Spleen (tissue), 11 donors: ENCODE measurements around the gene UNC79. TPM values are rescaled to one million over a fixed set of nuclear protein-coding genes. Genes with fewer than 3 reads are reported as not detected.

ENCODE experiments used
- DNase-seq: peaks from one replicate; pipeline ENCODE4 v3.0.0-alpha.2; 2020
- H3K27ac ChIP-seq, 8 donors: fragments of 200-600 bp; sonication (generic) in 7 of 8; 1 replicate in 4 of 8; 2 replicates in 4 of 8; pipeline versions ENCODE4 v1.5.0 to v1.8.0; 2016 to 2021; ENCODE audit warnings: inconsistent platforms in 4 of 8, mild to moderate bottlenecking in 4 of 8, moderate library complexity in 1 of 8
- H3K27me3 ChIP-seq, 7 donors: fragments of 200-600 bp; sonication (generic) in 6 of 7; replicated peaks in 1 of 7; 1 replicate in 4 of 7; 2 replicates in 3 of 7; pipeline versions ENCODE4 v1.5.0 to v1.8.0; 2016 to 2021; ENCODE audit warnings: inconsistent platforms in 3 of 7, mild to moderate bottlenecking in 1 of 7
- H3K36me3 ChIP-seq, 6 donors: fragments of 200-600 bp; sonication (generic) in 5 of 6; 1 replicate in 4 of 6; 2 replicates in 2 of 6; pipeline versions ENCODE4 v1.5.0 to v1.8.0; 2016 to 2021; ENCODE audit warnings: inconsistent platforms in 2 of 6
- H3K4me1 ChIP-seq, 6 donors: fragments of 200-600 bp; sonication (generic) in 5 of 6; 1 replicate in 3 of 6; 2 replicates in 3 of 6; pipeline versions ENCODE4 v1.5.0 to v1.8.0; 2016 to 2021; ENCODE audit warnings: inconsistent platforms in 3 of 6
- H3K4me3 ChIP-seq, 8 donors: fragments of 200-600 bp; sonication (generic) in 7 of 8; 1 replicate in 4 of 8; 2 replicates in 4 of 8; pipeline versions ENCODE4 v1.5.0 to v1.8.0; 2016 to 2021; ENCODE audit warnings: inconsistent platforms in 4 of 8, mild to moderate bottlenecking in 4 of 8, moderate library complexity in 2 of 8
- H3K9me3 ChIP-seq, 8 donors: fragments of 200-600 bp; sonication (generic) in 7 of 8; 1 replicate in 4 of 8; 2 replicates in 4 of 8; pipeline versions ENCODE4 v1.5.0 to v1.8.0; 2016 to 2021; ENCODE audit warnings: inconsistent platforms in 4 of 8
- CTCF ChIP-seq, 11 experiments: fragments of 200-600 bp in 7 of 11; fragments of 450-650 bp in 4 of 11; sonication (generic) in 4 of 11; IDR thresholded peaks in 8 of 11; conservative IDR thresholded peaks in 3 of 11; 1 replicate in 7 of 11; 2 replicates in 4 of 11; pipeline versions ENCODE4 v1.4.0 to v1.8.0; 2016 to 2021; ENCODE audit warnings: antibody characterized with exemption in 11 of 11, inconsistent platforms in 4 of 11, mild to moderate bottlenecking in 1 of 11
- POLR2A ChIP-seq, 3 donors: fragments of 450-650 bp; IDR thresholded peaks; one replicate each; pipeline ENCODE4 v1.5.1; 2017; ENCODE audit warnings: antibody characterized with exemption in 3 of 3, mild to moderate bottlenecking in 1 of 3
- POLR2AphosphoS5 ChIP-seq, 3 donors: sonication (generic); formaldehyde crosslinking; IDR thresholded peaks; one replicate each; pipeline ENCODE4 v1.5.1; 2017; ENCODE audit warnings: antibody characterized with exemption in 3 of 3
- WGBS, 5 donors: extraction: QIAGEN DNeasy Blood & Tissue Kit in 3 of 5; methylation state at CpG; one replicate each; pipeline versions ENCODE4 v1.1.5 to v1.1.7; 2013 to 2018; 5-methylcytosine and 5-hydroxymethylcytosine counted together
- intact Hi-C: fragments of 100-400 bp; cut with DNase I; formaldehyde crosslinking; loops from one replicate; pipeline ENCODE4 v1.15.0; 2023; ENCODE audit warnings: low total_unique reads
- polyA plus RNA-seq, 3 donors: library from polyadenylated mRNA; stranded (reverse); fragments of 200-250 nt; gene quantifications; one replicate each; pipeline ENCODE4 v1.2.1, GENCODE V29; 2013
- total RNA-seq, 7 donors: library from RNA; depleted of rRNA in 3 of 7; stranded (reverse); fragments of >200 nt in 3 of 7; fragmentation: NEBNext Ultra II Directional in 4 of 7; extraction: Animal tissue kit (Norgen Biotek cat#: 25700) in 4 of 7; gene quantifications; one replicate each; pipeline versions ENCODE4 v1.1.0 to v1.2.1, GENCODE V29; 2016 to 2021
- donor health status: healthy with polysubstance abuse.
- donor health status: DM: no; HTN: no; CAD: no; lungs with moderate emphysema.
- donor health status: DM: no; HTN: no; CAD: no.
- donor health status: Bipolar disorder and iron deficiency.
- donor health status: healthy.
- donor health status: DM: no; HTN: no; CAD: no.
- donor health status: DM: yes; HTN: yes; CAD: no.

UNC79 gene
- total and polyA plus RNA-seq, 10 donors: 0.03 to 0.24 (median 0.08) TPM; not detected in 2

GRCh38 chr14:93688239-93688666 lies 257.5 kb downstream of the UNC79 start:
- DNase-seq: no peak
- intact Hi-C loops: no loop called here
- Histone ChIP-seq H3K4me1 (no peaks in the 10 kb centered on the region), H3K36me3 (no peaks in the 10 kb centered on the region), H3K4me3 (no peak overlapping the region), H3K9me3 (no peaks in the 10 kb centered on the region), H3K27ac (no peak overlapping the region), H3K27me3 (peaks cover 0 to 43% (median 0%) of the 10 kb centered on the region in 7 donors)
- no peak for TF ChIP-seq POLR2AphosphoS5 (IDR thresholded peaks at IDR 0.05)
- TF ChIP-seq POLR2A (IDR thresholded peaks at IDR 0.05): no peak
- TF ChIP-seq CTCF (IDR thresholded peaks at IDR 0.05 in 8 of 11, conservative IDR thresholded peaks at IDR 0.05 in 3 of 11): no peak
- WGBS, 5 donors: 29 to 43% (median 33%) methylated on average over 5 of the region's 5 CpGs

- TF ChIP-seq POLR2AphosphoS5 (IDR thresholded peaks at IDR 0.05) (no peak), POLR2A (IDR thresholded peaks at IDR 0.05) (no peak), CTCF (IDR thresholded peaks at IDR 0.05 in 8 of 11, conservative IDR thresholded peaks at IDR 0.05 in 3 of 11) (no peak)
- DNase-seq: no peak
- H3K4me3 ChIP-seq: no peak overlapping the region
- no peaks in the 10 kb centered on the region for H3K9me3 ChIP-seq
- H3K27ac ChIP-seq: no peak overlapping the region
- H3K36me3 ChIP-seq: no peaks in the 10 kb centered on the region
- H3K27me3 ChIP-seq: peaks cover 0 to 43% (median 0%) of the 10 kb centered on the region in 7 donors
- no peaks in the 10 kb centered on the region for H3K4me1 ChIP-seq
- whole genome bisulfite sequencing, 5 donors: 59 to 72% (median 69%) methylated on average over 4 of the region's 4 CpGs
- intact Hi-C loops: no loop called here
Measured at GRCh38 chr14:93688820-93689219, 258.1 kb downstream of the UNC79 start.

- H3K9me3 ChIP-seq: no peaks in the 10 kb centered on the region
- TF ChIP-seq POLR2A (IDR thresholded peaks at IDR 0.05) (no peak), CTCF (IDR thresholded peaks at IDR 0.05 in 8 of 11, conservative IDR thresholded peaks at IDR 0.05 in 3 of 11) (no peak), POLR2AphosphoS5 (IDR thresholded peaks at IDR 0.05) (no peak)
- peaks cover 0 to 43% (median 0%) of the 10 kb centered on the region in 7 donors for H3K27me3 ChIP-seq
- WGBS, 5 donors: 72 to 82% (median 75%) methylated on average over 6 of the region's 6 CpGs
- DNase-seq: no peak
- intact Hi-C loops: no loop called here
- H3K4me3 ChIP-seq: no peak overlapping the region
- no peaks in the 10 kb centered on the region for H3K36me3 ChIP-seq
- no peak overlapping the region for H3K27ac ChIP-seq
- no peaks in the 10 kb centered on the region for H3K4me1 ChIP-seq
Measured at GRCh38 chr14:93690146-93690545, 259.4 kb downstream of the UNC79 start.

- Histone ChIP-seq H3K27ac (no peak overlapping the region), H3K4me1 (no peaks in the 10 kb centered on the region), H3K36me3 (no peaks in the 10 kb centered on the region), H3K4me3 (no peak overlapping the region), H3K27me3 (peaks cover 0 to 43% (median 0%) of the 10 kb centered on the region in 7 donors), H3K9me3 (no peaks in the 10 kb centered on the region)
- 77 to 86% (median 83%) methylated on average over 16 of the region's 16 CpGs for WGBS, 5 donors
- no peak for DNase-seq
- intact Hi-C loops: no loop called here
- TF ChIP-seq POLR2AphosphoS5 (IDR thresholded peaks at IDR 0.05): no peak
- TF ChIP-seq CTCF (IDR thresholded peaks at IDR 0.05 in 8 of 11, conservative IDR thresholded peaks at IDR 0.05 in 3 of 11): no peak
- no peak for TF ChIP-seq POLR2A (IDR thresholded peaks at IDR 0.05)
Measured at GRCh38 chr14:93691042-93691780, 260.5 kb downstream of the UNC79 start.
